NCI-H82 treated with DMSO at 0.1 percent for 48 hours (cell line): Measurements from ENCODE around the gene PGM2.
A peak's percentile ranks its signal among the peaks of the same experiment; 100 is the strongest.

ENCODE experiments used
- DNase-seq: peaks from one replicate; lab custom pipeline; 2025; ENCODE audit not compliant: unreplicated experiment; lab: John Stamatoyannopoulos, UW

PGM2 gene

GRCh38 chr4:37860266-37860665, 33.8 kb downstream of the PGM2 start:
- no peak for DNase-seq

- no peak for DNase-seq
Measured at GRCh38 chr4:37862961-37863360, 36.5 kb downstream of the PGM2 start.

DNA sequence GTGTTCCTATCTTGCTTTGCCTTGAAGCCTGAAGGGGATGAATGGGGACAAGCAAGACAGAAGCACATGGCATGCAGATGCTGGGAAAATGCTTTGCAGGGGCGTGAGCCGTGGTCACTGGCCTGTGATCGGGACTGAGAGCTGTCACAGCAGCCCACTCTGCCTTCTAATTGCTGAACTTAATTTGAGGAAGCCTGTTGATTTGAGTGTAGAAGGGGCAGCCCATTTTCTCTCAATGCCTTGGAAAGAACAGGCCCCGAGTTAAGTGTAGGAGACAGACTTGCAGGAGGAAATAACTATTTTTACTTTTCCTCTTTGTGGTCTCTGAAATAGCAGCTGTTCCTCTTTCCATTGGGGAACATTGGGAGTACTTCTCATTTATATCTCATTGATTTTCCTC, 38.3 kb downstream of the PGM2 start:
- no peak for DNase-seq

DNA sequence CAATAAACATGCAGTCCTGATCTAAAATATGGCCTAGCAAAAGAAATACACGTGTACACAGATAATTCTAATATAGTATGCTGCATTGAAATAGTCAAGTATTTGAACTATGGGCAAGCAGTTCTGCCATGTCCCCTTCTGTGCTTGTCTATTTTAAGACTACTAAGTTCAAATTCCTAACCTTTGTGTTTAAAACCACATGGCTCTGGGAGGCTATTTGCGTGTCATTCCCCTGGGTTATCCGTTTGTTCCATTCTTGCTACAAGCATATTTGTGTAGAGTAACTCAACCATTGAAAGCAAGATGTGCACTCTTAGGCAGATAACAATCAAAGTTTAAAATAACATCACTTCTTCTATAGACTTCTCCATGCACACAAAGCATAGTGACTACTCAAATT, 39.0 kb downstream of the PGM2 start:
- DNase-seq, result no peak

DNA sequence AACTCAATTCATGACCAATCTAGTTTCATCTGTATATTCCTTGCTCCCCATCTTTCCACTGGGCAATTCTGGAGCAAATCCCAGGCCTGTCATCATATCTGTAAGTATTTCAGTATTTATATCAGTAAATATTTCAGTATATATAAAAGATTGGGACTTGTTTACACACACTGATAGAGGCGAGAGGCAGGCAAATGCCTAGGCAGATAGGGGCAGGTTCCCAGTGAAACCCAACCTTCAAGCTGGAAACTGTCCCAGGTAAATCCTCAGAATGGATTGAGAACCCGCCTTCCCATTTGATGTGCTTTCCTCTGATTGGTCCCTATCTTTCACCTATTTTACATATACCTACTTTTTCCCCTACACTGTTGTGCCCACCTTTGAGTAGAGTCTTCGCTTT, 40.6 kb downstream of the PGM2 start:
- DNase-seq, result no peak

- DNase-seq, result no peak
Measured at GRCh38 chr4:37868238-37868637, 41.8 kb downstream of the PGM2 start.

DNA sequence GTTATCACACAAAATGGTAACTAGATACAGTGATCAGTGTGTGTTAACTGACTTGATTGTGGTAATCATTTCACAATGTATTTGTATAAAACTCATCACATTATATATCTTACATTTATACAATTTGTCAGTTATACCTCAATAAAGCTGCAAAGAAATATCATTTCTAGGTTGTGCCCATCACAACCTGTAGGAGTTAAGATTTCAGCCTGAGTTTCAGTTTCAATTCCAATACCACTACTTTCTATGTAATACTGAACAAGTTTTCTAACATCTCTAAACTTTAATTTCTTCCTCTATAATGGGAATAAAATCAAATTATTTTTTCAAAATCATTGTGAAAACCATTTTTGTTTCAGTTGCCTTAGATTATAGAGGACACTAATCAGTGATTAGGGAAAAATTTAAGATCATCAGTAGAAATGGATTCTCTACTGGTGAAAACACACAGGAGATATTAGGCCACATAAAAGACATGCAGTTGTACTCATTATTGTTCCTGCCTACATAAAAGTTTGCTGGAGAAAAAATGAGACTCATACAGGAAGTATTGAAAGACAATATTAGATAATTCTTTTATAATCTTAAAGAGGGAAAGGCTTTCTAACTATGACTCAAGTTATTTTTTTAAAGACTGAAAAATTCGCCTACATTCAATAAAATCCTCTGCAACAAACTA, 46.0 kb downstream of the PGM2 start:
- DNase-seq, result no peak

GRCh38 chr4:37873386-37873785, 46.9 kb downstream of the PGM2 start:
- DNase-seq, result no peak

DNA sequence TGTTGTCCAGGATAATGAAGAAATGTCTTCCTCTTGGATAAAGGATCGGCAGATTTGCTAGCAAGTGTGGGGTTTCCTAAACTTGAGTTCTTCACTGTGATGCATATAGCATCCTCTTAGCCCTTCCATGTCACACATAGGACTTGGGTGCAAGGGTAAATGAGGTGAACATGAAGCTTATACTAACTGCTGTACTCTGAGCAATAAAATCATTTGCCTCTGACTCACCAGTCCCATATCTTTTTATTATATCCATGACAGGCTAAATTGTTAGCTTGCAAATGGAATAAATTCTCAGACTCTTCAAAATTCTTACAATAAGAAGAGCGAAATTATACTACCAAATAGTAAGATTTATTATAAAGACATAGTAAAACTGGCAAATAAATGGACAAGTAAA, 49.7 kb downstream of the PGM2 start:
- no peak for DNase-seq

GRCh38 chr4:37879365-37879764, 52.9 kb downstream of the PGM2 start:
- DNase-seq, result no peak

- DNase-seq, result no peak
Measured at GRCh38 chr4:37881811-37882210, 55.3 kb downstream of the PGM2 start.

DNA sequence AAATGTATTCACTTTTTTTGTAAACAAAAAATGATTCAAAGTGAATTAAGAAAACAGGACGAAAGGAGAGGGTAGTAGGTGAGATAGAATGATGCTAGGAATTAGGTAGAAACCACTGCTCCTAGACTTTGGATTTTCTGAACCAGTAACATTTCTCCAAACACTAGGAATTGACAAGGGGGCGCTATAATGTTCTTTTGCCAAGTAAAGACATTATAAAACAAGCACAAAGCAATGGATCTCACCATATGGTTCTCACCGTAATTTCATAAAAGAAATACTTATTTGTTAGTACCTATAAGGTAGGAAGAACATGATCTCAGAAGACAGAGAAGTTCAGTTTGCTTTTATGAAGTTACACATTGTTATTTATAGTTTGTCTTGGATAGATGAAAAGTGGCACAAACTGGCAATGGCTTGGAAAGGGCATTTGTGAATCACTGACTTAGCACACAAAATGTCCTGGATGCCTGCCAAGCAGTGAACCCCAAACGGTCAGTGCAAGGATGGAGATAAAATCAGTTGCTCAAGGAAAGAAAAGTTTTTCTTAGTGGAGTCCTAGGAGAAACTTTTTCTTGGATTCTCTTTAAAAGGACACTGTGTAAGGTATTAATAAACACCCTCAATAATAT, 56.3 kb downstream of the PGM2 start:
- DNase-seq, result peak; percentile 1

GRCh38 chr4:37884855-37885487, 58.5 kb downstream of the PGM2 start:
- DNase-seq, result no peak

DNA sequence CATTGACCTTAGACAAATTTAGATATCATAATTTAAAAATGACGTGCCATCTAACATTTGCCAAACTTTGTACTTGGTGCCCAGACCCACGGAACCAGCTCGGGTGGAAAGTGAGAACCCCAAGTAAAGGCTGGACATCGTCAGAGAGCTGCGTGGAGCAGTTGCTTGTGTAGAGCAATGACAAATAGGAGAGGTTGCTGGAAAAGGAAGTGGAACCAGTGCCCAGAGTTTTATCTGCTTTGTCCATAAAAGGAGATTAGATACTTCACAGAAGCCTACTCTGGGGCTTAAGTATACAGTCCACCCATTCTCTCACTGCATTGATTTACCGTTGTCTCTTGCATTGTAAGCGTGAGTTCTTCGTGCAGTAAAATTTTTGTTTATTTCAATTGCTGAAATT, 59.0 kb downstream of the PGM2 start:
- no peak for DNase-seq

DNA sequence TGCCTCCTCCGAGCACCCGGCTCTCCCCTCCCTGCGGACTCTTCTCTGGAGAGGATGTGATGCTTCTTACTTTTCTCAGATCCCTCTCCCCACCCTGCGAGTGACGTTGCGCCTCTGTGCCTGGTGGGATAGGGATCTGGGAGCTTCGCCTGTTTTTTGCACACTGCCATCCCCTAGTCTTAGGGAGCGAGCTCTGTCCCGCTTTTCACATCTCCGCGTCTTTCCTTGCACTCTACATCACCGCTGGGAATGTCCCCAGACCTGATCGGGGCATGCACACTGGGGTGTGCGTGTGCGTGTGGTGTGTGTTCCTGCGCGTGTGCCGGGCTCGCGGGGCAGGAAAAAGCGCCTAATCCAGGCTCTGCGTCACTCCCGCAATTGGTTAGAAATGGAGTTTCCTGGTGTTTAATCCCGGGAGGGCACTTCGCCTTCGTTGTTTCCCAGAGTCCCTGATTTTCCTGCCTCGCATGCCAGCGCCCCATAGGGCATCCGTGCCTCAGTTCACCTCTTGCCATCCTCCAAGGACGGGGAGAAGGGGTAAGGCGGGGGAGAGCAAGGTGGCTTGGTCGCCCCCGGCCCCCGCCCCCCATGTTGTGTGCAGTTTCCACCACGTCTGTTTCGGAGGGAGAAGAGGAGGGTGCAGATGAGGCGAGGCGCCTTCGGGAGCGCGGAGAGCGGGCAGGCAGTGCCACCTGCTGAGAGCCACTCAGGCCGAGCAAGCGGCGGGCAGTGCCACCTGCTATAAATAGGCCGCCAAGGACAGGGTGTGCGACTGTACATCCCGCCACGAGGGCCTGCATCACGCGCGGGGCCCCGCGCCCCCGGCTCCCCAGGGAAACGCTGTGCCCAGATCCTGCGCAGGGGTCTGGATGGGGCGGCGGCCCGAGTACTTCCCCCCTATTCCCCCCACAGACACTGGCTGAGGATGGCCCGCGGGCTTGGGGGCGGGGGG, 63.6 kb downstream of the PGM2 start:
- no peak for DNase-seq

- DNase-seq, result no peak
Measured at GRCh38 chr4:37890801-37891259, 64.3 kb downstream of the PGM2 start, which contains the start of gene TBC1D1. TSS of gene TBC1D1 (plus strand) at chr4:37891084. CDS start at chr4:37902096, 11,012 bp downstream.

DNA sequence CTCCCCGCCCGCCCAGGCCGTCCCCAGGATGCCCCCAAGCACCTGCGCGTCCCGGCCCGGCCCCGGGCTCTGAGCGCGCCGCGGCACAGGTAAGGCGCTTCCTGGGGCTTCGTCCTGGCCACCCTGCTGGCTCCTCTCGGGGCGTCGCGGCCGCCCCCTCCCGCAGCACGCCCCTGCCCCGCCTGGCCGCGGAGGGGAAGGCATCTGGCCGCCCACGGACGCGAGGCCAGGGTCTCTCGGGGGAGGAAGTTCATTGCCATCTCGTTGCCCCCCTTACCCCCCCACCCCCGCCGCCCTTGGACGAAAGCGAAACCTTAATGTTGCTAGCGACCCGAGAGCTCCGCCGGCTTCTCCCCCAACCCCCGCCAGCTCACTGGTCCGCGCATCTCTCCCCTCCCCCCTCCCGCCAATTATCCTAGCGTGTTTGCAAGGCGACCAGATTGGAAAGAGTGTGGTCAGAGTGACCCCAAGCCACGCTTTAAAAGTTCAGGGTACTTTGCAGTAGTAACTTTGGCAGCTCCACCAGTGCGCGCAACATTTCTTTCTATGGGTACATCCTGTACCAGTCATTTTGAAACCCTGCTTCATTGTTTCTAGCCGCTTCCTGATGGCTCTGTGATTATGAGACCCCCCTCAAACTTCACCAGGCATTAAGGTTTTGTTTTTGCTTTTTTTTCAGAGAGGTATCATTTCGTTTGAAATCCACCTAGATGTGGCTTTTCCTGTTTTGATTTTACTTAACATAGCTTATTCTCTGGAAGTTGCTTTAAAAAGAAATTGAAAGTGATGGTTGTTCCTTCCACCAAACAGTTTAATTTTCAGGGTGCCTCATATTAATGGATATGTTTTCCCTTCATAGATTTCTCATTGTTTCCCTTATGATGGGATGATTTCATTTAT, 65.0 kb downstream of the PGM2 start:
- DNase-seq, result no peak

DNA sequence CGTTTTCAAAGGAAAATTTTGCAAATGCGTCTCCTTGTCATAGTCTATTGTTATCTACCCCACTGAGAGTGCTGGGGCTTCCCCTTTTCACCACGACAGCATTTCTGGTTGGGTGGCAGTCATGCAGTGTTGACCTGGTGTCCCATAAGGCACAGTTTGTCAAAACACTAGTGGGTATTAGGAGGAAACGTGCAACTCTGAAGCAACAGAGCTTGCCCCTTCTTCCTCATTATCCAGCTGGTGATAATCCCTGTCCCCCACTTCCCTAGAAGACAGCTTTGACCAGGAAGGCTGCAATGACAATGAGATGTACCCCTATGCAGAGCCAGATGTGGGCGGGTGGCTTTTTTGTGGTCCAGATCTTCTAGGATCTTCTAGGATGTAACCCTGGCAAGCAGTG, 66.2 kb downstream of the PGM2 start:
- DNase-seq, result no peak

- no peak for DNase-seq
Measured at GRCh38 chr4:37893164-37893563, 66.7 kb downstream of the PGM2 start.

- no peak for DNase-seq
Measured at GRCh38 chr4:37895271-37895670, 68.8 kb downstream of the PGM2 start.
